HCT116 (cell line): ENCODE measurements around the gene AIFM2. TPM values are rescaled to one million over a fixed set of nuclear protein-coding genes. Genes with fewer than 3 reads are reported as not detected.

ENCODE experiments used
- ATAC-seq: fragments of 200-7000 bp; cut with Tn5 transposase; 2 replicates; pipeline ENCODE4 v1.9.1; 2020; ENCODE audit warnings: mild to moderate bottlenecking, moderate library complexity
- BruUV-seq: library from RNA; stranded (reverse); fragments of 400-500 nt; replicated peaks from 2 replicates; lab custom pipeline; 2021; lab: Mats Ljungman, UMichigan
- CTCF ChIA-PET: fragments of 300-600 bp; sonication (Branson Sonifier 250); formaldehyde crosslinking; loops from one replicate; lab custom pipeline; 2021; ENCODE audit warnings: antibody characterized with exemption; lab: Charles Lee
- POLR2A ChIA-PET: fragments of 300-600, 350-600 bp; sonication (Branson Sonifier 250); formaldehyde crosslinking; loops from one replicate; lab custom pipeline; 2021; ENCODE audit warnings: antibody characterized with exemption; lab: Charles Lee
- RAD21 ChIA-PET, 2 experiments: fragments of 300-600 bp; sonication (Branson Sonifier 250); formaldehyde crosslinking; loops; one replicate each; lab custom pipeline; 2023; ENCODE audit warnings: low total read pairs in 2 of 2; ENCODE audit not compliant: uncharacterized antibody in 2 of 2, unreplicated experiment in 2 of 2, low non-redundant PET in 1 of 2; lab: Charles Lee
- DNase-seq: peaks from one replicate; pipeline ENCODE4 v3.0.0-alpha.2; 2010; ENCODE audit warnings: low read depth, low spot score
- H2AFZ ChIP-seq: fragments of 200-600 bp; shearing (Covaris generic), sonication (generic); 2 replicates; pipeline ENCODE4 v1.6.1; 2017; ENCODE audit warnings: low read depth, mixed run types, mixed read lengths, antibody characterized with exemption, low read length; ENCODE audit not compliant: poor library complexity, severe bottlenecking
- H3K27ac ChIP-seq: 2 replicates; pipeline ENCODE4 v1.5.1; 2012; ENCODE audit warnings: low read depth, low read length
- H3K27me3 ChIP-seq: fragments of 200-600 bp; sonication (generic); 2 replicates; pipeline ENCODE4 v1.6.1; 2016; ENCODE audit warnings: mixed run types, low read length, mixed read lengths; ENCODE audit not compliant: insufficient read depth
- H3K36me3 ChIP-seq, 2 experiments: fragments of 200-500 bp in 1 of 2; fragments of 200-600 bp in 1 of 2; sonication (Bioruptor generic) in 1 of 2; sonication (generic) in 1 of 2; 2 replicates each; pipeline versions ENCODE4 v1.5.1 to v1.6.1; 2014 to 2016; ENCODE audit warnings: low read length in 2 of 2, inconsistent platforms in 1 of 2, mixed read lengths in 1 of 2, mixed run types in 1 of 2; ENCODE audit not compliant: insufficient read depth in 2 of 2, control insufficient read depth in 1 of 2
- H3K4me1 ChIP-seq, 2 experiments: fragments of 200-600 bp in 1 of 2; sonication (generic) in 1 of 2; 2 replicates each; pipeline versions ENCODE4 v1.5.1 to v1.6.1; 2012 to 2017; ENCODE audit warnings: low read length in 2 of 2, inconsistent platforms in 1 of 2, mild to moderate bottlenecking in 1 of 2, mixed read lengths in 1 of 2, mixed run types in 1 of 2, moderate library complexity in 1 of 2; ENCODE audit not compliant: insufficient read depth in 2 of 2, control insufficient read depth in 1 of 2
- H3K4me2 ChIP-seq: fragments of 200-600 bp; sonication (generic); 2 replicates; pipeline ENCODE4 v1.6.1; 2017; ENCODE audit warnings: mixed run types, low read length, mixed read lengths
- H3K4me3 ChIP-seq, 2 experiments: fragments of 200-600 bp in 1 of 2; sonication (generic) in 1 of 2; replicated peaks in 1 of 2; 2 replicates each; pipeline ENCODE4 v1.5.1; 2011 to 2016; ENCODE audit warnings: low read length in 2 of 2, control low read depth in 1 of 2, low read depth in 1 of 2, mild to moderate bottlenecking in 1 of 2, mixed read lengths in 1 of 2, mixed run types in 1 of 2
- H3K79me2 ChIP-seq: fragments of 200-600 bp; sonication (generic); 2 replicates; pipeline ENCODE4 v1.6.1; 2017; ENCODE audit warnings: mild to moderate bottlenecking, mixed run types, low read length, moderate library complexity, mixed read lengths; ENCODE audit not compliant: insufficient read depth
- H3K9ac ChIP-seq: fragments of 200-600 bp; sonication (generic); 2 replicates; pipeline ENCODE4 v1.6.1; 2016; ENCODE audit warnings: low read length, mixed read lengths
- H3K9me2 ChIP-seq: fragments of 200-600 bp; sonication (generic), shearing (Covaris generic); 2 replicates; pipeline ENCODE4 v1.6.1; 2017; ENCODE audit warnings: mixed run types, mild to moderate bottlenecking, moderate library complexity; ENCODE audit not compliant: insufficient read depth
- H3K9me3 ChIP-seq, 2 experiments: fragments of 200-500 bp in 1 of 2; fragments of 200-600 bp in 1 of 2; sonication (Bioruptor generic) in 1 of 2; sonication (generic) in 1 of 2; 2 replicates each; pipeline ENCODE4 v1.6.1; 2014 to 2017; ENCODE audit warnings: low read length in 2 of 2, mixed read lengths in 2 of 2, inconsistent platforms in 1 of 2, low read depth in 1 of 2, mild to moderate bottlenecking in 1 of 2, mixed run types in 1 of 2, moderate library complexity in 1 of 2; ENCODE audit not compliant: control insufficient read depth in 1 of 2, insufficient read depth in 1 of 2
- H4K20me1 ChIP-seq: fragments of 200-600 bp; sonication (generic), shearing (Covaris generic); 2 replicates; pipeline ENCODE4 v1.6.1; 2017; ENCODE audit warnings: mixed run types, mild to moderate bottlenecking, moderate library complexity; ENCODE audit not compliant: insufficient read depth
- CBX3 ChIP-seq: IDR thresholded peaks from 2 replicates; pipeline ENCODE4 v1.6.1; 2012; ENCODE audit warnings: low read depth
- CEBPB ChIP-seq: IDR thresholded peaks from 2 replicates; pipeline ENCODE4 v1.6.1; 2012; ENCODE audit warnings: low read depth
- ELF1 ChIP-seq: IDR thresholded peaks from 2 replicates; pipeline ENCODE4 v1.6.1; 2012; ENCODE audit warnings: low read depth, borderline replicate concordance
- MAX ChIP-seq: IDR thresholded peaks from 2 replicates; pipeline ENCODE4 v1.6.1; 2012
- SIN3A ChIP-seq: IDR thresholded peaks from 2 replicates; pipeline ENCODE4 v1.6.1; 2012; ENCODE audit warnings: low read depth
- SRF ChIP-seq: IDR thresholded peaks from 2 replicates; pipeline ENCODE4 v1.6.1; 2012; ENCODE audit warnings: low read depth
- TCF7L2 ChIP-seq: IDR thresholded peaks from 2 replicates; pipeline ENCODE4 v1.7.0; 2011; ENCODE audit warnings: borderline replicate concordance, inconsistent platforms; ENCODE audit not compliant: insufficient read depth, insufficient read length; ENCODE audit errors: extremely low read depth
- YY1 ChIP-seq: IDR thresholded peaks from 2 replicates; pipeline ENCODE4 v1.6.1; 2011; ENCODE audit warnings: low read length, low read depth, moderate library complexity, mild to moderate bottlenecking; ENCODE audit not compliant: insufficient replicate concordance; ENCODE audit errors: extremely low read depth
- ZNF274 ChIP-seq: fragments of 200-500 bp; sonication (Bioruptor generic); IDR thresholded peaks from 2 replicates; pipeline ENCODE4 v1.6.1; 2014; ENCODE audit warnings: mild to moderate bottlenecking, low read depth, low read length, inconsistent platforms
- intact Hi-C: fragments of 100-400 bp; cut with micrococcal nuclease; formaldehyde crosslinking; loops from 2 replicates; pipeline ENCODE4 v1.10.0; 2022
- total RNA-seq: library from RNA; stranded (reverse); gene quantifications from one replicate; pipeline ENCODE4 v1.2.1, GENCODE V29; 2021; ENCODE audit not compliant: unreplicated experiment
- TF ChIP-seq, protein P1 (sequence below): IDR thresholded peaks from 2 replicates; pipeline ENCODE4 v1.6.1; 2012
- TF ChIP-seq, protein P2 (sequence below): IDR thresholded peaks from 2 replicates; pipeline ENCODE4 v1.6.1; 2012; ENCODE audit warnings: low read depth

The AIFM2 gene
- total RNA-seq, 1 experiment from 2014 or later = 20.0 TPM

DNA sequence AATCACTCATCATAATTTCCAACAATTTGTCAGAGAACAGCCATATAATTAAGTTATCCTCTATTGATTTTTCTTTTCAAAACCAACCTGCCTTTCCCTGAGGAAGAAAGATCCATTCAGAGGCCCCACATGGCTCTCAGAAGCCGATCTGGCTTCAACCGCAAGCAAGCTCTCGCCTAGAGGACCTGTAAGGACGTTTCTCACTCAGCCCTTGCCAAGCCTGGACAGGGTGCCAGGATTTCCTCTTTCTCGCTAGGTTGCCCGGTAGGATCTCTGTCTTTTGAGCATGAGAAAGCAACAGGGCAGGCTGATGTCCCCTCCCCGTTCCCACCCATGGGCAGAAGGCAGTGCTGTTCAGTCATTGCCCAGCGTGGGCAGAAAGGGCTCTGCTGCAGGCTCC is 13.0 kb downstream of the AIFM2 start:
- H3K36me3 ChIP-seq = peaks cover 9 to 46% of the 10 kb centered on the region in 2 experiments; a peak in 3 of 4 replicates
- H3K79me2 ChIP-seq = peaks cover 5% of the 10 kb centered on the region
- H3K4me2 ChIP-seq = no peak overlapping the region
- POLR2A ChIA-PET = no interaction called here
- DNase-seq = no peak
- H3K4me3 ChIP-seq = no peak overlapping the region
- H3K9ac ChIP-seq = no peak overlapping the region
- H3K27me3 ChIP-seq = no peaks in the 10 kb centered on the region
- CTCF ChIA-PET = interaction anchor here (2.4 to 2.5 kb wide), 2 partner anchors 27 to 268 kb away, joined by 6 to 10 read pairs; partner anchors contain the start of gene TYSND1
- H3K9me2 ChIP-seq = no peaks in the 10 kb centered on the region
- H4K20me1 ChIP-seq = no peaks in the 10 kb centered on the region
- no peaks in the 10 kb centered on the region; a peak in 1 of 4 replicates for H3K4me1 ChIP-seq
- H3K27ac ChIP-seq = no peak overlapping the region
- BruUV-seq = no TSS peak
- TF ChIP-seq, protein P1, sequence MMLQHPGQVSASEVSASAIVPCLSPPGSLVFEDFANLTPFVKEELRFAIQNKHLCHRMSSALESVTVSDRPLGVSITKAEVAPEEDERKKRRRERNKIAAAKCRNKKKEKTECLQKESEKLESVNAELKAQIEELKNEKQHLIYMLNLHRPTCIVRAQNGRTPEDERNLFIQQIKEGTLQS = no peak
- TF ChIP-seq, protein P2, sequence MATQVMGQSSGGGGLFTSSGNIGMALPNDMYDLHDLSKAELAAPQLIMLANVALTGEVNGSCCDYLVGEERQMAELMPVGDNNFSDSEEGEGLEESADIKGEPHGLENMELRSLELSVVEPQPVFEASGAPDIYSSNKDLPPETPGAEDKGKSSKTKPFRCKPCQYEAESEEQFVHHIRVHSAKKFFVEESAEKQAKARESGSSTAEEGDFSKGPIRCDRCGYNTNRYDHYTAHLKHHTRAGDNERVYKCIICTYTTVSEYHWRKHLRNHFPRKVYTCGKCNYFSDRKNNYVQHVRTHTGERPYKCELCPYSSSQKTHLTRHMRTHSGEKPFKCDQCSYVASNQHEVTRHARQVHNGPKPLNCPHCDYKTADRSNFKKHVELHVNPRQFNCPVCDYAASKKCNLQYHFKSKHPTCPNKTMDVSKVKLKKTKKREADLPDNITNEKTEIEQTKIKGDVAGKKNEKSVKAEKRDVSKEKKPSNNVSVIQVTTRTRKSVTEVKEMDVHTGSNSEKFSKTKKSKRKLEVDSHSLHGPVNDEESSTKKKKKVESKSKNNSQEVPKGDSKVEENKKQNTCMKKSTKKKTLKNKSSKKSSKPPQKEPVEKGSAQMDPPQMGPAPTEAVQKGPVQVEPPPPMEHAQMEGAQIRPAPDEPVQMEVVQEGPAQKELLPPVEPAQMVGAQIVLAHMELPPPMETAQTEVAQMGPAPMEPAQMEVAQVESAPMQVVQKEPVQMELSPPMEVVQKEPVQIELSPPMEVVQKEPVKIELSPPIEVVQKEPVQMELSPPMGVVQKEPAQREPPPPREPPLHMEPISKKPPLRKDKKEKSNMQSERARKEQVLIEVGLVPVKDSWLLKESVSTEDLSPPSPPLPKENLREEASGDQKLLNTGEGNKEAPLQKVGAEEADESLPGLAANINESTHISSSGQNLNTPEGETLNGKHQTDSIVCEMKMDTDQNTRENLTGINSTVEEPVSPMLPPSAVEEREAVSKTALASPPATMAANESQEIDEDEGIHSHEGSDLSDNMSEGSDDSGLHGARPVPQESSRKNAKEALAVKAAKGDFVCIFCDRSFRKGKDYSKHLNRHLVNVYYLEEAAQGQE = no peak
- TF ChIP-seq SRF = no peak
- no peak for TF ChIP-seq TCF7L2
- no peak for TF ChIP-seq ELF1
- TF ChIP-seq CEBPB = no peak
- no peak for TF ChIP-seq YY1
- TF ChIP-seq SIN3A = no peak
- no peak for TF ChIP-seq MAX
- TF ChIP-seq CBX3 = no peak
- TF ChIP-seq ZNF274 = no peak
- TF ChIP-seq, all 23 proteins: peak for 0
- Histone ChIP-seq H3K9me3 (no peaks in the 10 kb centered on the region), H2AFZ (no peak overlapping the region)
- intact Hi-C loops = no loop called here
- no peak for ATAC-seq
- RAD21 ChIA-PET = no interaction called here
